Heart right ventricle (tissue), 16 donors: ENCODE measurements around the gene EYS. TPM values are rescaled to one million over a fixed set of nuclear protein-coding genes. Genes with fewer than 3 reads are reported as not detected.

Source experiments
- ATAC-seq, 8 donors: fragments of 200-7000 bp; cut with Tn5 transposase; one replicate each; pipeline ENCODE4 v1.9.1; 2020; ENCODE audit warnings: mild to moderate bottlenecking in 8 of 8, moderate library complexity in 8 of 8, moderate number of reproducible peaks in 1 of 8
- DNase-seq, 2 donors: peaks; one replicate each; pipeline ENCODE4 v3.0.0-alpha.2; 2020
- H3K27ac ChIP-seq, 10 donors: fragments of 200-600 bp; sonication (generic) in 2 of 10; one replicate each; pipeline versions ENCODE4 v1.5.0 to v1.8.0; 2020 to 2022; ENCODE audit warnings: mild to moderate bottlenecking in 3 of 10
- H3K27me3 ChIP-seq, 7 donors: fragments of 200-600 bp; one replicate each; pipeline ENCODE4 v1.8.0; 2021 to 2022; ENCODE audit warnings: mild to moderate bottlenecking in 2 of 7
- H3K36me3 ChIP-seq, 9 donors: fragments of 200-600 bp; sonication (generic) in 1 of 9; one replicate each; pipeline versions ENCODE4 v1.5.0 to v1.8.0; 2020 to 2022; ENCODE audit warnings: mild to moderate bottlenecking in 2 of 9
- H3K4me1 ChIP-seq, 9 donors: fragments of 200-600 bp; sonication (generic) in 1 of 9; one replicate each; pipeline versions ENCODE4 v1.5.0 to v1.8.0; 2020 to 2022; ENCODE audit warnings: mild to moderate bottlenecking in 4 of 9
- H3K4me3 ChIP-seq, 10 donors: fragments of 200-600 bp; sonication (generic) in 2 of 10; one replicate each; pipeline versions ENCODE4 v1.5.0 to v1.8.0; 2020 to 2022; ENCODE audit warnings: mild to moderate bottlenecking in 7 of 10, moderate library complexity in 2 of 10
- H3K9me3 ChIP-seq, 11 donors: fragments of 200-600 bp in 10 of 11; sonication (generic) in 2 of 11; one replicate each; pipeline versions ENCODE4 v1.5.0 to v1.8.0; 2013 to 2022; ENCODE audit warnings: mild to moderate bottlenecking in 2 of 11, control low read depth in 1 of 11, moderate library complexity in 1 of 11
- WGBS, 2 donors: extraction: QIAGEN DNeasy Blood & Tissue Kit; methylation state at CpG; one replicate each; pipeline ENCODE4 v1.1.7; 2013; ENCODE audit warnings: inconsistent platforms in 1 of 2; 5-methylcytosine and 5-hydroxymethylcytosine counted together
- intact Hi-C, 10 donors: fragments of 100-400 bp; cut with DNase I; formaldehyde crosslinking; loops; one replicate each; pipeline versions ENCODE4 v1.11.1 to v1.14.2; 2022
- polyA plus RNA-seq, 2 donors: library from polyadenylated mRNA; stranded (reverse); fragments of 200-250 nt; gene quantifications; one replicate each; pipeline ENCODE4 v1.2.3, GENCODE V29; 2013
- total RNA-seq, 10 donors: library from RNA; stranded (reverse); fragmentation: NEBNext Ultra II Directional in 3 of 10; extraction: Animal tissue kit (Norgen Biotek cat#: 25700) in 3 of 10; gene quantifications; one replicate each; pipeline versions ENCODE4 v1.2.1 to v1.2.4, GENCODE V29; 2021 to 2023
- TF ChIP-seq, protein P1 (sequence below), 9 donors: fragments of 200-600 bp; sonication (generic) in 2 of 9; IDR thresholded peaks; one replicate each; pipeline versions ENCODE4 v1.5.0 to v1.8.0; 2021 to 2022; ENCODE audit warnings: antibody characterized with exemption in 9 of 9, mild to moderate bottlenecking in 5 of 9, moderate library complexity in 1 of 9
- donor health status: Arrhythmogenic right ventricular cardiomyopathy.
- donor health status: ischemic (EF 13 %, LVEDD 7.1; RV severe dilation, severe dysfunction).
- donor health status: healthy with polysubstance abuse.
- donor health status: DM: no; HTN: yes; CAD: no.
- donor health status: DM: no; HTN: no; CAD: no.
- donor health status: ischemic (EF 25% LVEDD 6.9; RV normal size, moderate dysfunction).
- donor health status: ischemic (EF 25% LVEDD 5.7; RV mildly dilated, moderate dysfunction).
- donor health status: healthy.
- donor health status: DM: yes; HTN: yes; CAD: no.
- donor health status: Ischemic cardiomyopathy.
- donor health status: ischemic (EF 35%, LVEDD 5.7; RV mildly dilated, moderate dysfunction).
- donor health status: nonischemic (EF 11% LVEDD 7.7; RV severe dilation, severe dysfunction).
- donor health status: DM: yes; HTN: yes; CAD: no.
- donor health status: PGD.
- donor health status: ischemic (EF 29% LVEDD 5.4; RV normal size, mild dysfunction).
- donor health status: nonischemic (EF 23%, LVEDD 6.1; RV moderate dilation, normal function).

Gene EYS
- total and polyA plus RNA-seq, 12 donors, result 0.02 to 0.40 (median 0.18) TPM; not detected in 8

- WGBS, 2 donors, result 45 to 56% methylated on average over 2 of the region's 2 CpGs
- DNase-seq (no peak), ATAC-seq (no peak)
- H3K27ac ChIP-seq, result no peak overlapping the region
- peaks cover 0 to 4% (median 0%) of the 10 kb centered on the region in 7 donors for H3K27me3 ChIP-seq
- no peaks in the 10 kb centered on the region for H3K9me3 ChIP-seq
- intact Hi-C loops, result no loop called here
- no peak overlapping the region for H3K4me3 ChIP-seq
- no peaks in the 10 kb centered on the region for H3K4me1 ChIP-seq
- TF ChIP-seq, protein P1, sequence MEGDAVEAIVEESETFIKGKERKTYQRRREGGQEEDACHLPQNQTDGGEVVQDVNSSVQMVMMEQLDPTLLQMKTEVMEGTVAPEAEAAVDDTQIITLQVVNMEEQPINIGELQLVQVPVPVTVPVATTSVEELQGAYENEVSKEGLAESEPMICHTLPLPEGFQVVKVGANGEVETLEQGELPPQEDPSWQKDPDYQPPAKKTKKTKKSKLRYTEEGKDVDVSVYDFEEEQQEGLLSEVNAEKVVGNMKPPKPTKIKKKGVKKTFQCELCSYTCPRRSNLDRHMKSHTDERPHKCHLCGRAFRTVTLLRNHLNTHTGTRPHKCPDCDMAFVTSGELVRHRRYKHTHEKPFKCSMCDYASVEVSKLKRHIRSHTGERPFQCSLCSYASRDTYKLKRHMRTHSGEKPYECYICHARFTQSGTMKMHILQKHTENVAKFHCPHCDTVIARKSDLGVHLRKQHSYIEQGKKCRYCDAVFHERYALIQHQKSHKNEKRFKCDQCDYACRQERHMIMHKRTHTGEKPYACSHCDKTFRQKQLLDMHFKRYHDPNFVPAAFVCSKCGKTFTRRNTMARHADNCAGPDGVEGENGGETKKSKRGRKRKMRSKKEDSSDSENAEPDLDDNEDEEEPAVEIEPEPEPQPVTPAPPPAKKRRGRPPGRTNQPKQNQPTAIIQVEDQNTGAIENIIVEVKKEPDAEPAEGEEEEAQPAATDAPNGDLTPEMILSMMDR (IDR thresholded peaks at IDR 0.05), result no peak
- H3K36me3 ChIP-seq, result no peaks in the 10 kb centered on the region
Measured at GRCh38 chr6:64988148-64988547, 718.9 kb downstream of the EYS start.

DNA sequence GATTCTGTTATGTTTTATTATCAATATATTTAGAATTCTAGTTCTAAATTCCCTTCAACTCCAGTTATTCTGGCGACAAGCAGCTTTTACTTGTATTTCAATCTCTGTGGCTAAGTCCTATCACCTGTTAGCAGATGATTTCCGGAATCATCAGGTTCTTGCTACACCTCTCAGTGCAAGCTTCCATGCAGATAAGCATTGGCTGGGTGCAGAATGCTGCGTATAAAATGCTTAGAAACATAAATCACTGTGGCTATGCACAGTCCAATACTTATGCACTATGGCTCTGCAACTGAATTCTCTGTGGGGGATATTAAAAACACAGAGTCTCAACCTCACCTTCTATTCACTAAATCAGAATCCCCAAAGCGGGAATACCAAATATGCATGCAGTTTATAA lies 720.0 kb downstream of the EYS start:
- ATAC-seq, result no peak
- WGBS, 2 donors, result 59 to 65% methylated on average over 4 of the region's 4 CpGs
- no peaks in the 10 kb centered on the region for H3K9me3 ChIP-seq

DNA sequence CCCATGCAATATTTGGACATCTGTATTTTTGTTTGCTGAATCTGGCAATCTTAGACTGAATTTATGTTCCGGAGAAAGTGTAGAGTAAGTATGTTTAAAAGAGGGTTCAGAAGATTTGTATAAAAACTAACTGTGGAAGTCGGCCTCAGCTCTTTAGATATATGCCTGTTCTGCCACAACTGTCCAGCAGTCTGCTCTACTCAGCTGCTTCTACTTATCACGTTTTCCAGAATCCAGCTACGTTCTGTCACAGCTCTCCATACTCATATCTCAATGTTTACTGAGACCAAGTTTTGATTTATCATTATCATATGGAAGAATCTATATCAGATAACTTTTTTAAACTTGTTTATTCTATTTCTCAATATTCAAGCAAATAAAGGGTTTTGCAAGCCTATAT lies 721.3 kb downstream of the EYS start:
- no peaks in the 10 kb centered on the region for H3K36me3 ChIP-seq
- H3K4me3 ChIP-seq, result no peak overlapping the region
- H3K4me1 ChIP-seq, result no peaks in the 10 kb centered on the region
- no peak overlapping the region for H3K27ac ChIP-seq
- H3K27me3 ChIP-seq, result peaks cover 0 to 4% (median 0%) of the 10 kb centered on the region in 7 donors
- no peak for ATAC-seq
- TF ChIP-seq, protein P1 (IDR thresholded peaks at IDR 0.05), result no peak
- WGBS, 2 donors, result 29 to 46% methylated on average over 4 of the region's 4 CpGs
- intact Hi-C loops, result no loop called here
- no peaks in the 10 kb centered on the region for H3K9me3 ChIP-seq
- DNase-seq, result no peak

More for the DNA sequence above, 720.0 kb downstream of the EYS start:
- Histone ChIP-seq H3K36me3 (no peaks in the 10 kb centered on the region), H3K4me1 (no peaks in the 10 kb centered on the region), H3K4me3 (no peak overlapping the region), H3K27ac (no peak overlapping the region), H3K27me3 (peaks cover 0 to 4% (median 0%) of the 10 kb centered on the region in 7 donors)
- DNase-seq, result no peak
- intact Hi-C loops, result no loop called here
- TF ChIP-seq, protein P1 (IDR thresholded peaks at IDR 0.05), result no peak

DNA sequence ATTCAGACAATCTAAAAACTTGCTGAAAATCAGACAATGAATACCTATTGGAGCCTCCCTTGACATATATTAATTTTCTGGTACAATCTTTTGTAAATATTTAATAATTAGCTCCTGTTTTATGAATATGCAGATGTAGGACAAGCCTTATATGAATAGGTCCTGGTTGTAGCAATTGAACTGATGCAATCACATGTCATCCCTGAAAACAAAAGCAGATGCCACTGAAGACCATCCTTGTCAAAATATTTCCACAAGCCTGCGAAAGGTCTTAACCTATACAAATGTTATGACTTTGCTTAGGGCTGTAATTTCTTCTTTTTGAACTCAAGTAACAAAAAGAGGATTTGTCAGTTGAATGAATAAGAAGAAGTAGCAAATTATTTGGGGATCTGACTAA lies 722.1 kb downstream of the EYS start:
- no peak for ATAC-seq

More for the DNA sequence above, 722.1 kb downstream of the EYS start:
- Histone ChIP-seq H3K27me3 (peaks cover 0 to 4% (median 0%) of the 10 kb centered on the region in 7 donors), H3K4me3 (no peak overlapping the region), H3K4me1 (no peaks in the 10 kb centered on the region), H3K9me3 (no peaks in the 10 kb centered on the region), H3K27ac (no peak overlapping the region), H3K36me3 (no peaks in the 10 kb centered on the region)
- no peak for DNase-seq
- intact Hi-C loops, result no loop called here
- TF ChIP-seq, protein P1 (IDR thresholded peaks at IDR 0.05), result no peak
- 86 to 93% methylated on average over 1 of the region's 1 CpG for WGBS, 2 donors
